NT2/D1 (cell line): ENCODE data around the gene CD1D.

Source experiments
- DNase-seq: peaks from one replicate; pipeline ENCODE4 v3.0.0-alpha.2; 2011; ENCODE audit warnings: low read depth, low spot score
- H3K27me3 ChIP-seq: 2 replicates; pipeline ENCODE4 v1.6.0; 2011; ENCODE audit warnings: mild to moderate bottlenecking; ENCODE audit not compliant: insufficient read length, insufficient read depth
- H3K36me3 ChIP-seq: 2 replicates; pipeline ENCODE4 v1.6.1; 2011; ENCODE audit warnings: mild to moderate bottlenecking, low read length, mixed read lengths; ENCODE audit not compliant: insufficient read depth, insufficient read length
- H3K4me1 ChIP-seq: 2 replicates; pipeline ENCODE4 v1.5.1; 2011; ENCODE audit not compliant: insufficient read depth, insufficient read length
- H3K4me3 ChIP-seq: 2 replicates; pipeline ENCODE4 v1.5.1; 2011; ENCODE audit warnings: low read depth; ENCODE audit not compliant: insufficient read length
- H3K9ac ChIP-seq: 2 replicates; pipeline ENCODE4 v1.6.0; 2011; ENCODE audit warnings: low read depth; ENCODE audit not compliant: insufficient read length
- H3K9me3 ChIP-seq: 2 replicates; pipeline ENCODE4 v1.5.1; 2011; ENCODE audit warnings: mild to moderate bottlenecking, low read length; ENCODE audit not compliant: insufficient read depth
- SUZ12 ChIP-seq: IDR thresholded peaks from 2 replicates; pipeline ENCODE4 v1.6.1; 2011; ENCODE audit not compliant: insufficient read length, insufficient read depth; ENCODE audit errors: extremely low read depth
- YY1 ChIP-seq: IDR thresholded peaks from 2 replicates; pipeline ENCODE4 v1.6.1; 2011; ENCODE audit not compliant: insufficient read length, insufficient read depth
- ZNF274 ChIP-seq: IDR thresholded peaks from 2 replicates; pipeline ENCODE4 v1.6.1; 2011; ENCODE audit warnings: mild to moderate bottlenecking, low read depth, low read length

CD1D gene

GRCh38 chr1:158147869-158148268 is 32.8 kb upstream of the CD1D start:
- Histone ChIP-seq H3K4me1 (no peaks in the 10 kb centered on the region), H3K36me3 (no peaks in the 10 kb centered on the region), H3K4me3 (no peak overlapping the region), H3K27me3 (no peaks in the 10 kb centered on the region), H3K9me3 (peaks cover 4% of the 10 kb centered on the region; the same call in 1 of the 2 replicates), H3K9ac (no peak overlapping the region)
- no peak for DNase-seq
- TF ChIP-seq ZNF274: no peak

- TF ChIP-seq ZNF274: no peak
- TF ChIP-seq YY1: no peak
- TF ChIP-seq SUZ12: no peak
- Histone ChIP-seq H3K4me1 (no peaks in the 10 kb centered on the region), H3K27me3 (no peaks in the 10 kb centered on the region), H3K9me3 (peaks cover 4% of the 10 kb centered on the region; the same call in 1 of the 2 replicates), H3K4me3 (no peak overlapping the region), H3K9ac (no peak overlapping the region), H3K36me3 (no peaks in the 10 kb centered on the region)
- no peak for DNase-seq
These were observed 32.2 kb upstream of the CD1D start for GRCh38 chr1:158148468-158148867.

- no peak for TF ChIP-seq ZNF274
- no peak for TF ChIP-seq SUZ12
- TF ChIP-seq YY1: no peak
- DNase-seq: no peak
- no peaks in the 10 kb centered on the region for H3K36me3 ChIP-seq
- H3K9ac ChIP-seq: peak overlapping the region; percentile 53
- no peaks in the 10 kb centered on the region for H3K4me1 ChIP-seq
- peaks cover 4% of the 10 kb centered on the region; the same call in 1 of the 2 replicates for H3K9me3 ChIP-seq
- no peaks in the 10 kb centered on the region for H3K27me3 ChIP-seq
- H3K4me3 ChIP-seq: peak overlapping the region; percentile 32
These were observed 31.5 kb upstream of the CD1D start for GRCh38 chr1:158149175-158149574.

- TF ChIP-seq SUZ12: no peak
- Histone ChIP-seq H3K9me3 (peaks cover 4% of the 10 kb centered on the region; the same call in 1 of the 2 replicates), H3K4me1 (peaks cover under 1% of the 10 kb centered on the region), H3K9ac (peak overlapping the region; percentile 53), H3K4me3 (peak overlapping the region; percentile 32), H3K36me3 (no peaks in the 10 kb centered on the region), H3K27me3 (no peaks in the 10 kb centered on the region)
- DNase-seq: peak; percentile 96
These were observed 31.0 kb upstream of the CD1D start for GRCh38 chr1:158149577-158150269.

- Histone ChIP-seq H3K27me3 (no peaks in the 10 kb centered on the region), H3K9me3 (peaks cover 4% of the 10 kb centered on the region; the same call in 1 of the 2 replicates), H3K4me3 (no peak overlapping the region), H3K9ac (no peak overlapping the region), H3K4me1 (peaks cover 2% of the 10 kb centered on the region), H3K36me3 (no peaks in the 10 kb centered on the region)
- no peak for TF ChIP-seq SUZ12
- no peak for TF ChIP-seq YY1
- no peak for TF ChIP-seq ZNF274
- DNase-seq: no peak
These were observed 30.2 kb upstream of the CD1D start for GRCh38 chr1:158150523-158150922.

- no peak for DNase-seq
- no peak for TF ChIP-seq ZNF274
- no peaks in the 10 kb centered on the region for H3K27me3 ChIP-seq
- H3K4me1 ChIP-seq: peaks cover 2% of the 10 kb centered on the region
- H3K36me3 ChIP-seq: no peaks in the 10 kb centered on the region
- H3K9ac ChIP-seq: no peak overlapping the region
- H3K9me3 ChIP-seq: 0 out of 2 replicates have a peak, but pooled peaks cover under 1% of the 10 kb centered on the region
- no peak overlapping the region for H3K4me3 ChIP-seq
These were observed 27.5 kb upstream of the CD1D start for GRCh38 chr1:158153179-158153578.

- Histone ChIP-seq H3K36me3 (no peaks in the 10 kb centered on the region), H3K27me3 (no peaks in the 10 kb centered on the region), H3K4me3 (no peak overlapping the region), H3K9ac (no peak overlapping the region), H3K4me1 (peaks cover 2% of the 10 kb centered on the region), H3K9me3 (no peaks in the 10 kb centered on the region)
- no peak for DNase-seq
- no peak for TF ChIP-seq YY1
- no peak for TF ChIP-seq ZNF274
- TF ChIP-seq SUZ12: no peak
These were observed 26.8 kb upstream of the CD1D start for GRCh38 chr1:158153746-158154444.

- H3K9ac ChIP-seq: no peak overlapping the region
These were observed 26.2 kb upstream of the CD1D start for GRCh38 chr1:158154501-158154900.

More at GRCh38 chr1:158154501-158154900, 26.2 kb upstream of the CD1D start:
- Histone ChIP-seq H3K4me1 (peaks cover 2% of the 10 kb centered on the region), H3K9me3 (no peaks in the 10 kb centered on the region), H3K27me3 (no peaks in the 10 kb centered on the region), H3K36me3 (no peaks in the 10 kb centered on the region), H3K4me3 (no peak overlapping the region)
- peak; percentile 25 for DNase-seq
- TF ChIP-seq SUZ12: no peak
- TF ChIP-seq YY1: no peak
- TF ChIP-seq ZNF274: no peak
